Left renal pelvis (tissue), 4 donors: ENCODE measurements around the gene TPRX2. TPM values are rescaled to one million over a fixed set of nuclear protein-coding genes. Genes with fewer than 3 reads are reported as not detected.
"Not testable (repeated sequence)": the region's sequence is repeated elsewhere in the genome, so short reads cannot be mapped to it uniquely, and the experiment has no call there.

Experiments
- DNase-seq, 4 donors: peaks; one replicate each; pipeline ENCODE4 v3.0.0-alpha.2; 2013; ENCODE audit warnings: low read depth in 4 of 4, low spot score in 3 of 4
- polyA plus RNA-seq, 4 donors: library from polyadenylated mRNA; unstranded; fragments of 120-200 nt; gene quantifications; one replicate each; pipeline ENCODE4 v1.2.1, GENCODE V29; 2013; ENCODE audit not compliant: insufficient read length in 4 of 4

TPRX2 gene
- not detected for polyA plus RNA-seq

GRCh38 chr19:47858646-47859285 is at the start of gene TPRX2:
Gene TPRX2, plus strand, starts transcription at chr19:47859235. Its CDS starts 12 bp downstream, at chr19:47859247.
- not testable (repeated sequence) for DNase-seq

GRCh38 chr19:47813304-47813994 is 45.6 kb upstream of the TPRX2 start:
- peak in 3 of 4 donors; percentile 24 to 30 (median 26) for DNase-seq

- no peak for DNase-seq
These were observed 45.1 kb upstream of the TPRX2 start for GRCh38 chr19:47813995-47814328.

- not testable (repeated sequence) for DNase-seq
These were observed 42.8 kb upstream of the TPRX2 start for GRCh38 chr19:47816270-47816669.

- DNase-seq, result not testable (repeated sequence)
These were observed 40.8 kb upstream of the TPRX2 start for GRCh38 chr19:47818221-47818620.

GRCh38 chr19:47819858-47820257 is 39.2 kb upstream of the TPRX2 start:
- DNase-seq, result no peak

GRCh38 chr19:47820410-47820809 is 38.6 kb upstream of the TPRX2 start:
- DNase-seq, result no peak

- no peak for DNase-seq
These were observed 37.5 kb upstream of the TPRX2 start, which contains the start of gene CRX for GRCh38 chr19:47821460-47822020. Gene CRX, plus strand, starts transcription at chr19:47821937. Its CDS starts 12,507 bp downstream, at chr19:47834444.

GRCh38 chr19:47824396-47824795 is 34.6 kb upstream of the TPRX2 start:
- DNase-seq, result no peak

GRCh38 chr19:47826800-47827199 is 32.2 kb upstream of the TPRX2 start:
- DNase-seq, result no peak

- no peak for DNase-seq
These were observed 26.3 kb upstream of the TPRX2 start for GRCh38 chr19:47832723-47833122.

- no peak for DNase-seq
These were observed 23.0 kb upstream of the TPRX2 start for GRCh38 chr19:47836038-47836437.

GRCh38 chr19:47839411-47839810 is 19.6 kb upstream of the TPRX2 start:
- no peak for DNase-seq

- DNase-seq, result peak in 3 of 4 donors; percentile 8 to 45 (median 20)
These were observed 19.1 kb upstream of the TPRX2 start for GRCh38 chr19:47839913-47840312.

GRCh38 chr19:47842941-47843340 is 16.1 kb upstream of the TPRX2 start:
- no peak for DNase-seq

GRCh38 chr19:47848425-47848822 is 10.6 kb upstream of the TPRX2 start:
- no peak for DNase-seq

GRCh38 chr19:47848823-47849473 is 10.1 kb upstream of the TPRX2 start:
- no peak for DNase-seq

- no peak for DNase-seq
These were observed 6.0 kb upstream of the TPRX2 start for GRCh38 chr19:47853003-47853402.

- no peak for DNase-seq
These were observed 4.6 kb upstream of the TPRX2 start for GRCh38 chr19:47854459-47854858.

- DNase-seq, result not testable (repeated sequence)
These were observed 804 bp upstream of the TPRX2 start for GRCh38 chr19:47858231-47858630.

- not testable (repeated sequence) for DNase-seq
These were observed 803 bp downstream of the TPRX2 start for GRCh38 chr19:47859838-47860237.
